Transverse colon (tissue), 4 donors: ENCODE data around the gene TRPM3. TPM values are rescaled to one million over a fixed set of nuclear protein-coding genes. Genes with fewer than 3 reads are reported as not detected.

Experiments used
- DNase-seq: peaks from one replicate; pipeline ENCODE4 v3.0.0-alpha.2; 2019
- H3K27ac ChIP-seq, 4 donors: fragments of 200-600 bp; sonication (generic); 2 replicates each; pipeline ENCODE4 v1.5.1; 2016 to 2018; ENCODE audit warnings: inconsistent platforms in 4 of 4
- H3K27me3 ChIP-seq: fragments of 200-600 bp; sonication (generic); 2 replicates; pipeline ENCODE4 v1.5.1; 2017; ENCODE audit warnings: inconsistent platforms
- H3K36me3 ChIP-seq, 4 donors: fragments of 200-600 bp; sonication (generic); 2 replicates each; pipeline ENCODE4 v1.5.1; 2017 to 2019; ENCODE audit warnings: inconsistent platforms in 4 of 4
- H3K4me1 ChIP-seq, 4 donors: fragments of 200-600 bp; sonication (generic); 2 replicates each; pipeline ENCODE4 v1.5.1; 2017 to 2020; ENCODE audit warnings: inconsistent platforms in 4 of 4
- H3K4me3 ChIP-seq, 4 donors: fragments of 200-600 bp; sonication (generic); 1 replicate in 1 of 4; 2 replicates in 3 of 4; pipeline versions ENCODE4 v1.5.1 to v1.6.1; 2017 to 2019; ENCODE audit warnings: inconsistent platforms in 4 of 4
- H3K9me3 ChIP-seq, 2 donors: fragments of 200-600 bp; sonication (generic); 2 replicates each; pipeline ENCODE4 v1.5.1; 2017 to 2019; ENCODE audit warnings: inconsistent platforms in 2 of 2
- EP300 ChIP-seq: sonication (generic); formaldehyde crosslinking; IDR thresholded peaks from one replicate; pipeline ENCODE4 v1.6.1; 2017; ENCODE audit warnings: antibody characterized with exemption, low read depth
- POLR2A ChIP-seq: fragments of 450-650 bp; IDR thresholded peaks from one replicate; pipeline ENCODE4 v1.6.1; 2016; ENCODE audit warnings: antibody characterized with exemption, mild to moderate bottlenecking, moderate library complexity
- POLR2AphosphoS5 ChIP-seq, 3 donors: sonication (generic); formaldehyde crosslinking; IDR thresholded peaks; one replicate each; pipeline ENCODE4 v1.6.1; 2016; ENCODE audit warnings: antibody characterized with exemption in 3 of 3
- WGBS, 2 donors: methylation state at CpG; one replicate each; pipeline ENCODE4 v1.1.5; 2018; ENCODE audit warnings: low coverage in 1 of 2; 5-methylcytosine and 5-hydroxymethylcytosine counted together
- in situ Hi-C, 4 donors: fragments of 200-750 bp; cut with MboI; loops; one replicate each; pipeline versions ENCODE4 v1.15.0 to v1.15.1; 2017; ENCODE audit warnings: low sequenced_read_pairs in 3 of 4, low pct_ligation_motif_present in 1 of 4, low pct_unique_long_range_greater_than_20kb in 1 of 4
- intact Hi-C: fragments of 100-400 bp; cut with DNase I; formaldehyde crosslinking; loops from one replicate; pipeline ENCODE4 v1.15.1; 2023; ENCODE audit warnings: low total_unique reads
- total RNA-seq, 4 donors: library from RNA; depleted of rRNA; stranded (reverse); fragments of >200 nt; gene quantifications; one replicate each; pipeline ENCODE4 v1.1.0, GENCODE V29; 2016
- TF ChIP-seq, protein P1 (sequence below), 5 experiments: fragments of 200-600 bp in 3 of 5; fragments of 450-650 bp in 2 of 5; sonication (generic) in 3 of 5; IDR thresholded peaks; 1 replicate in 2 of 5; 2 replicates in 3 of 5; pipeline ENCODE4 v1.5.1; 2016 to 2017; ENCODE audit warnings: antibody characterized with exemption in 5 of 5, inconsistent platforms in 3 of 5, mild to moderate bottlenecking in 2 of 5, moderate library complexity in 1 of 5

The TRPM3 gene
- total RNA-seq, 4 donors from 2014 or later = 0.16 to 1.2 (median 0.32) TPM

DNA sequence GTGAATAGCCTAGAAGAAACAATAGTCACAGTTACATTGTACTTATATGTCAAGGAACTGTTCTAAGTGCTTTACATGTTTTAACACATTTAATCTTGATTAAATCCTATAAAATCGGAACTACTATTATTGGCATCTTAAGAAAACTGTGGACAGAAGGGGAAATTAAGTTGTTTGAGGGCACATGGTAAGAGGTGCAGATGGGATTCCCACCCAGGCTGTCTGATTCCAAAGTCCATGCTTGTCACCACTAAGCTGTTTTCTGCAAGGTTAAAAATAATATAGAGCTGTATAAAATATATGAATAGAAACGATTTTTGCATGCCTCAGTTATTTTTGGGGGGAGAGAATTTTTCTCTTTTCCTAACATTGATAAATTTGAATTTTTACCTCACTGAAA, 512.4 kb downstream of the TRPM3 start:
- no peak for DNase-seq
- Histone ChIP-seq H3K9me3 (no peaks in the 10 kb centered on the region), H3K36me3 (no peaks in the 10 kb centered on the region), H3K27me3 (no peaks in the 10 kb centered on the region), H3K4me1 (peaks cover 0 to 4% (median 0%) of the 10 kb centered on the region in 4 donors), H3K4me3 (no peak overlapping the region), H3K27ac (no peak overlapping the region)
- 75 to 76% methylated on average over 2 of the region's 2 CpGs for WGBS, 2 donors
- TF ChIP-seq EP300 (no peak), POLR2A (no peak), POLR2AphosphoS5 (IDR thresholded peaks at IDR 0.05) (no peak)
- TF ChIP-seq, protein P1, sequence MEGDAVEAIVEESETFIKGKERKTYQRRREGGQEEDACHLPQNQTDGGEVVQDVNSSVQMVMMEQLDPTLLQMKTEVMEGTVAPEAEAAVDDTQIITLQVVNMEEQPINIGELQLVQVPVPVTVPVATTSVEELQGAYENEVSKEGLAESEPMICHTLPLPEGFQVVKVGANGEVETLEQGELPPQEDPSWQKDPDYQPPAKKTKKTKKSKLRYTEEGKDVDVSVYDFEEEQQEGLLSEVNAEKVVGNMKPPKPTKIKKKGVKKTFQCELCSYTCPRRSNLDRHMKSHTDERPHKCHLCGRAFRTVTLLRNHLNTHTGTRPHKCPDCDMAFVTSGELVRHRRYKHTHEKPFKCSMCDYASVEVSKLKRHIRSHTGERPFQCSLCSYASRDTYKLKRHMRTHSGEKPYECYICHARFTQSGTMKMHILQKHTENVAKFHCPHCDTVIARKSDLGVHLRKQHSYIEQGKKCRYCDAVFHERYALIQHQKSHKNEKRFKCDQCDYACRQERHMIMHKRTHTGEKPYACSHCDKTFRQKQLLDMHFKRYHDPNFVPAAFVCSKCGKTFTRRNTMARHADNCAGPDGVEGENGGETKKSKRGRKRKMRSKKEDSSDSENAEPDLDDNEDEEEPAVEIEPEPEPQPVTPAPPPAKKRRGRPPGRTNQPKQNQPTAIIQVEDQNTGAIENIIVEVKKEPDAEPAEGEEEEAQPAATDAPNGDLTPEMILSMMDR (IDR thresholded peaks at IDR 0.05) = no peak
- in situ Hi-C loops (loop anchor here (10.0 to 25.0 kb wide), 5 partner anchors 124 to 647 kb away; no protein-coding TSS in a partner anchor), intact Hi-C loops (loop anchor here (5.0 to 10.0 kb wide), 2 partner anchors 272 to 474 kb away; no protein-coding TSS in a partner anchor)

DNA sequence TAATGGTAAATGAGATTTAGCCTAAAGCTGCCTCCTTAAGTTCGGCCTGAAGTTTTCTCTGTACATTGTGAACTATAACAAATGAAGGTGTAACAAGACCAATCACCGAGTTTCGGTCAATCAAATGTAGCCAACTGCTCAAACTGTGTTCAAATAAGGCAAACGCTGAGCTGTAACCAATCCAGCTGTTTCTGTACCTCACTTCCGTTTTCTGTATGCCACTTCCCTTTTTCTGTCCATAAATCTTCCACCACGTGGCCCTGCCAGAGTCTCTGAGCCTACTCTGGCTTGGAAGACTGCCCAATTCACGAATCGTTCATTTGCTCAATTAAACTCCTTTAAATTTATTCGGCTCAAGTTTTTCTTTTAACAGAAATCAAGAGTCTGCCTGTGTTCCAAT, 513.5 kb downstream of the TRPM3 start:
- Histone ChIP-seq H3K36me3 (no peaks in the 10 kb centered on the region), H3K4me1 (peaks cover 0 to 4% (median under 1%) of the 10 kb centered on the region in 4 donors), H3K9me3 (no peaks in the 10 kb centered on the region), H3K4me3 (no peak overlapping the region), H3K27ac (no peak overlapping the region), H3K27me3 (no peaks in the 10 kb centered on the region)
- 56 to 63% methylated on average over 9 of the region's 9 CpGs for WGBS, 2 donors
- intact Hi-C loops = loop anchor here (5.0 to 10.0 kb wide), 2 partner anchors 271 to 473 kb away; no protein-coding TSS in a partner anchor
- in situ Hi-C loops = loop anchor here (10.0 to 25.0 kb wide), 5 partner anchors 123 to 646 kb away; no protein-coding TSS in a partner anchor
- TF ChIP-seq, protein P1 (IDR thresholded peaks at IDR 0.05) = no peak
- no peak for TF ChIP-seq EP300
- TF ChIP-seq POLR2A = no peak
- peak; percentile 15 for DNase-seq

DNA sequence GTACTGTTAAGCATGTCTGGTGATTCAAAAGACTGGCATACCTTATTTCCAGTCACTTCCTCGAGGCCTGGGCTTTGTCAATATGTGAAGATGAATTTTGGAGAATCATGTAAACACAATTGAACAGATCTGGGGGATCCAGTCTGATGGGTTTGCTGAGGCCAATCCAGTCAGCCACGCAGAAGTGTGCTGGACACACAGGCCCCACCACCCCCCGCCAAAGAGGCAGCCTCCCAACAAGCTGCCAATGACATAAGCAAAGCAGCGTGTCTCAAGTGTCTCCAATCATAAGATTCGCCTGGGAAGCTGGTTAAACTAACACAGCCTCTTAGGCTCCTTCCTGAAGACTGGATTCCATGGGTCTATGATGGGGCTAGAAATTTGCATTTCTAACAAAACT, 514.1 kb downstream of the TRPM3 start:
- H3K27ac ChIP-seq = no peak overlapping the region
- intact Hi-C loops = loop anchor here (5.0 to 10.0 kb wide), 2 partner anchors 270 to 473 kb away; no protein-coding TSS in a partner anchor
- no peaks in the 10 kb centered on the region for H3K36me3 ChIP-seq
- WGBS, 2 donors = 88 to 90% methylated on average over 1 to 5 of the region's 5 CpGs
- no peak for TF ChIP-seq EP300
- TF ChIP-seq POLR2AphosphoS5 (IDR thresholded peaks at IDR 0.05) = no peak
- no peak overlapping the region for H3K4me3 ChIP-seq
- no peak for DNase-seq
- H3K9me3 ChIP-seq = no peaks in the 10 kb centered on the region
- in situ Hi-C loops = loop anchor here (10.0 to 25.0 kb wide), 5 partner anchors 123 to 645 kb away; no protein-coding TSS in a partner anchor
- H3K4me1 ChIP-seq = peaks cover 0 to 6% (median 4%) of the 10 kb centered on the region in 4 donors
- no peaks in the 10 kb centered on the region for H3K27me3 ChIP-seq

DNA sequence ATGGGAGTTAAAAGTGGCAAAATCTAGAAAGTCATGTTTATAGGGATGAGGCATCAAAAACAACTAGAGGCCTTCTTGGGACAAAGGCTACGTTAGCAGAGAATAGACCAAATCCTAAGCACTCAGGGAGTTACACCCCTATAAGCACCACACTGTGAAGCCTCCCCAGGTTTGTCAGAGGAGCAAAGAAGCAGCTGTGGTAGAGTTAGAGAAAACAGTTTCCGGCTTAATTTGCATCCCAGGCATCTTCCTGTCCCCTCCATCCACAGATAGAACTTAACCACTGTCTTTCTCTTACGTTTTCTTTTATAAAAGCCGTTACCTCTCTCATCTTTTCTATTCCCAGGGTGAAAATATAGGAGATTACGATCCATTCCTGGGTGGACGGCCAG, 518.4 kb downstream of the TRPM3 start:
- DNase-seq = no peak
- no peak overlapping the region for H3K4me3 ChIP-seq
- 79 to 80% methylated on average over 5 to 6 of the region's 6 CpGs for WGBS, 2 donors
- H3K9me3 ChIP-seq = no peaks in the 10 kb centered on the region
- no peaks in the 10 kb centered on the region for H3K27me3 ChIP-seq
- in situ Hi-C loops = loop anchor here (5.0 to 25.0 kb wide), 6 partner anchors 118 to 641 kb away; no protein-coding TSS in a partner anchor
- TF ChIP-seq POLR2A (no peak), POLR2AphosphoS5 (IDR thresholded peaks at IDR 0.05) (no peak)
- TF ChIP-seq, protein P1 (IDR thresholded peaks at IDR 0.05) = no peak
- H3K36me3 ChIP-seq = no peaks in the 10 kb centered on the region
- peak overlapping the region; percentile 82 to 86 (median 84) for H3K27ac ChIP-seq
- peaks cover 14 to 29% (median 21%) of the 10 kb centered on the region in 4 donors for H3K4me1 ChIP-seq
- intact Hi-C loops = loop anchor here (5.0 to 10.0 kb wide), 3 partner anchors 121 to 468 kb away; no protein-coding TSS in a partner anchor
